ENCODE results near the gene TBC1D8.

GRCh38 chr2:100978582-100979191, 172.5 kb downstream of the TBC1D8 start:
- TF ChIP-seq POLR2AphosphoS5 (IDR thresholded peaks at IDR 0.05; ENCODE audit: low read depth, low read length) (no peak), POLR2A (IDR thresholded peaks at IDR 0.05; ENCODE audit: low read depth, low read length) (no peak), TAF1 (IDR thresholded peaks at IDR 0.05; ENCODE audit: borderline replicate concordance, low read depth, low read length) (no peak)
